KOPT-K1 (cell line): ENCODE measurements around the gene SPATA31D4.
"Not testable (repeated sequence)": the region's sequence is repeated elsewhere in the genome, so short reads cannot be mapped to it uniquely, and the experiment has no call there.

Source experiments
- H3K27ac ChIP-seq: fragments of 200-600 bp; sonication (generic); 2 replicates; pipeline ENCODE4 v1.5.1; 2016; ENCODE audit warnings: antibody characterized with exemption, mild to moderate bottlenecking, low read depth, low read length; ENCODE audit not compliant: poor library complexity, severe bottlenecking
- H3K36me3 ChIP-seq: fragments of 200-600 bp; sonication (generic); 2 replicates; pipeline ENCODE4 v1.5.1; 2017; ENCODE audit warnings: antibody characterized with exemption, mild to moderate bottlenecking, low read length, moderate library complexity; ENCODE audit not compliant: insufficient read depth
- H3K9me3 ChIP-seq: fragments of 200-600 bp; sonication (generic); 2 replicates; pipeline ENCODE4 v1.5.1; 2017; ENCODE audit warnings: antibody characterized with exemption, low read length, mild to moderate bottlenecking; ENCODE audit not compliant: insufficient read depth, poor library complexity, severe bottlenecking

Gene SPATA31D4

GRCh38 chr9:81918507-81918906 is 9.7 kb upstream of the SPATA31D4 start:
- H3K36me3 ChIP-seq, H3K9me3 ChIP-seq, H3K27ac ChIP-seq: not testable (repeated sequence)

- H3K9me3 ChIP-seq, H3K36me3 ChIP-seq, H3K27ac ChIP-seq: not testable (repeated sequence)
These were observed 1.9 kb downstream of the SPATA31D4 start for GRCh38 chr9:81930147-81930546.

- not testable (repeated sequence) for H3K27ac ChIP-seq, H3K9me3 ChIP-seq, H3K36me3 ChIP-seq
These were observed 5.3 kb downstream of the SPATA31D4 start for GRCh38 chr9:81933547-81933946.

- H3K36me3 ChIP-seq, H3K27ac ChIP-seq, H3K9me3 ChIP-seq: not testable (repeated sequence)
These were observed 15.2 kb downstream of the SPATA31D4 start, which contains the start of gene SPATA31D3 for GRCh38 chr9:81943393-81943792. SPATA31D3 (plus strand) TSS chr9:81943500; CDS start chr9:81943586, 86 bp downstream.

- not testable (repeated sequence) for H3K36me3 ChIP-seq, H3K27ac ChIP-seq, H3K9me3 ChIP-seq
These were observed 20.4 kb downstream of the SPATA31D4 start for GRCh38 chr9:81948650-81949049.

- Histone ChIP-seq H3K9me3 (peaks cover 13% of the 10 kb centered on the region), H3K27ac (no peak overlapping the region), H3K36me3 (no peaks in the 10 kb centered on the region)
These were observed 24.9 kb downstream of the SPATA31D4 start for GRCh38 chr9:81953096-81953495.

- no peaks in the 10 kb centered on the region for H3K36me3 ChIP-seq
- H3K9me3 ChIP-seq: peaks cover 13% of the 10 kb centered on the region
- no peak overlapping the region for H3K27ac ChIP-seq
These were observed 27.4 kb downstream of the SPATA31D4 start for GRCh38 chr9:81955625-81956024.

- H3K36me3 ChIP-seq: no peaks in the 10 kb centered on the region
- H3K27ac ChIP-seq: no peak overlapping the region
These were observed 36.3 kb downstream of the SPATA31D4 start for GRCh38 chr9:81964218-81965171.

GRCh38 chr9:81968026-81968425 is 39.8 kb downstream of the SPATA31D4 start:
- no peaks in the 10 kb centered on the region for H3K9me3 ChIP-seq
- H3K36me3 ChIP-seq: no peaks in the 10 kb centered on the region
- H3K27ac ChIP-seq: no peak overlapping the region

More at GRCh38 chr9:81964218-81965171, 36.3 kb downstream of the SPATA31D4 start:
- no peaks in the 10 kb centered on the region for H3K9me3 ChIP-seq

- Histone ChIP-seq H3K36me3 (no peaks in the 10 kb centered on the region), H3K9me3 (no peaks in the 10 kb centered on the region), H3K27ac (no peak overlapping the region)
These were observed 41.7 kb downstream of the SPATA31D4 start for GRCh38 chr9:81969971-81970370.

- Histone ChIP-seq H3K27ac (no peak overlapping the region), H3K36me3 (no peaks in the 10 kb centered on the region), H3K9me3 (no peaks in the 10 kb centered on the region)
These were observed 43.5 kb downstream of the SPATA31D4 start for GRCh38 chr9:81971727-81972126.

- no peaks in the 10 kb centered on the region for H3K9me3 ChIP-seq
- H3K27ac ChIP-seq: no peak overlapping the region
- H3K36me3 ChIP-seq: no peaks in the 10 kb centered on the region
These were observed 46.5 kb downstream of the SPATA31D4 start for GRCh38 chr9:81974764-81975163.

GRCh38 chr9:81976351-81976750 is 48.1 kb downstream of the SPATA31D4 start:
- Histone ChIP-seq H3K27ac (no peak overlapping the region), H3K36me3 (no peaks in the 10 kb centered on the region), H3K9me3 (no peaks in the 10 kb centered on the region)

- Histone ChIP-seq H3K36me3 (no peaks in the 10 kb centered on the region), H3K9me3 (no peaks in the 10 kb centered on the region), H3K27ac (no peak overlapping the region)
These were observed 51.0 kb downstream of the SPATA31D4 start for GRCh38 chr9:81979196-81979595.

GRCh38 chr9:81980568-81980967 is 52.3 kb downstream of the SPATA31D4 start:
- Histone ChIP-seq H3K9me3 (no peaks in the 10 kb centered on the region), H3K36me3 (no peaks in the 10 kb centered on the region), H3K27ac (no peak overlapping the region)

- Histone ChIP-seq H3K27ac (no peak overlapping the region), H3K9me3 (no peaks in the 10 kb centered on the region), H3K36me3 (no peaks in the 10 kb centered on the region)
These were observed 53.7 kb downstream of the SPATA31D4 start for GRCh38 chr9:81981883-81982282.
